K562 (cell line): ENCODE results near the gene TIGIT. TPM values are rescaled to one million over a fixed set of nuclear protein-coding genes. Genes with fewer than 3 reads are reported as not detected.

ENCODE experiments used
- ATAC-seq: fragments of 200-7000 bp; cut with Tn5 transposase; 3 replicates; pipeline ENCODE4 v1.9.1; 2020; ENCODE audit warnings: moderate library complexity
- BruUV-seq: library from RNA; stranded (reverse); fragments of 400-500 nt; replicated peaks from 2 replicates; lab custom pipeline; 2021; lab: Mats Ljungman, UMichigan
- CTCF ChIA-PET: fragments of 300-600 bp; formaldehyde crosslinking; extraction: SDS; loops from one replicate; lab custom pipeline; 2021; ENCODE audit warnings: low intra/inter-chr PET ratio; lab: Yijun Ruan, JAX
- POLR2A ChIA-PET: fragments of 300-600, 350-650 bp; sonication (Branson Sonifier 250); formaldehyde crosslinking; extraction: SDS; loops from one replicate; lab custom pipeline; 2021; ENCODE audit warnings: antibody characterized with exemption, inconsistent platforms; lab: Yijun Ruan, JAX
- DNase-seq, 4 experiments: peaks; one replicate each; pipeline versions ENCODE4 v3.0.0 to v3.0.0-alpha.2; 2011 to 2018; ENCODE audit warnings: low spot score in 3 of 4, mixed read lengths in 3 of 4; ENCODE audit errors: extremely low read depth in 1 of 4
- FAIRE-seq: peaks from 2 replicates; lab custom pipeline; 2011; peaks lifted over from hg19 to GRCh38; lab: Jason Lieb, UNC
- H2AFZ ChIP-seq: 2 replicates; pipeline ENCODE4 v1.6.0; 2011; ENCODE audit warnings: low read depth, low read length, control low read depth, inconsistent platforms
- H3K27ac ChIP-seq: fragments of 200-600 bp; 3 replicates; pipeline ENCODE4 v1.8.0; 2011; ENCODE audit warnings: low read depth, mild to moderate bottlenecking, control low read depth, inconsistent platforms, low read length, moderate library complexity, mixed read lengths; ENCODE audit errors: extremely low read depth
- H3K27me3 ChIP-seq, 2 experiments: fragments of 300-600 bp in 1 of 2; 2 replicates in 1 of 2; 3 replicates in 1 of 2; pipeline versions ENCODE4 v1.6.0 to v1.8.0; 2011; ENCODE audit warnings: inconsistent platforms in 2 of 2, low read length in 2 of 2, mild to moderate bottlenecking in 1 of 2, mixed read lengths in 1 of 2, moderate library complexity in 1 of 2; ENCODE audit not compliant: control insufficient read depth in 2 of 2, insufficient read depth in 2 of 2
- H3K36me3 ChIP-seq: fragments of 300-600 bp; 3 replicates; pipeline ENCODE4 v1.8.0; 2011; ENCODE audit warnings: mild to moderate bottlenecking, low read length, inconsistent platforms; ENCODE audit not compliant: control insufficient read depth, insufficient read depth
- H3K4me1 ChIP-seq, 2 experiments: fragments of 200-600 bp in 1 of 2; replicated peaks in 1 of 2; 2 replicates in 1 of 2; 3 replicates in 1 of 2; pipeline versions ENCODE4 v1.5.1 to v1.8.0; 2011; ENCODE audit warnings: inconsistent platforms in 2 of 2, low read length in 2 of 2, mild to moderate bottlenecking in 1 of 2, mixed read lengths in 1 of 2, moderate library complexity in 1 of 2; ENCODE audit not compliant: control insufficient read depth in 2 of 2, insufficient read depth in 2 of 2
- H3K4me2 ChIP-seq: 2 replicates; pipeline ENCODE4 v1.6.1; 2011; ENCODE audit warnings: low read length, control low read depth, inconsistent platforms, mixed read lengths; ENCODE audit not compliant: insufficient read depth
- H3K4me3 ChIP-seq: fragments of 200-600 bp; sonication (generic), shearing (Covaris generic); 2 replicates; pipeline ENCODE4 v1.5.1; 2016; ENCODE audit warnings: control low read depth, inconsistent platforms
- H3K79me2 ChIP-seq: fragments of 200-600 bp; 3 replicates; pipeline ENCODE4 v1.8.0; 2011; ENCODE audit warnings: low read length, inconsistent platforms; ENCODE audit not compliant: control insufficient read depth, insufficient read depth
- H3K9ac ChIP-seq, 2 experiments: 2 replicates each; pipeline versions ENCODE4 v1.6.0 to v1.6.1; 2011; ENCODE audit warnings: low read depth in 2 of 2, low read length in 2 of 2, control low read depth in 1 of 2, inconsistent platforms in 1 of 2, mild to moderate bottlenecking in 1 of 2, mixed read lengths in 1 of 2; ENCODE audit not compliant: insufficient read depth in 1 of 2
- H3K9me1 ChIP-seq: one replicate; pipeline ENCODE4 v1.6.0; 2011; ENCODE audit warnings: inconsistent platforms, mild to moderate bottlenecking, low read length, moderate library complexity; ENCODE audit not compliant: control insufficient read depth, insufficient read depth
- H3K9me3 ChIP-seq: replicated peaks from 2 replicates; pipeline ENCODE4 v1.5.1; 2011; ENCODE audit warnings: low read depth, low read length, inconsistent platforms; ENCODE audit not compliant: control insufficient read depth, insufficient read depth
- H4K20me1 ChIP-seq: replicated peaks from 2 replicates; pipeline ENCODE4 v1.6.1; 2011; ENCODE audit warnings: low read length, inconsistent platforms, mixed read lengths; ENCODE audit not compliant: control insufficient read depth, insufficient read depth
- CCAR2 ChIP-seq: fragments of 200-400 bp; formaldehyde crosslinking; IDR thresholded peaks from 2 replicates; pipeline ENCODE4 v1.6.1; 2017; ENCODE audit warnings: mild to moderate bottlenecking, low read depth, low read length
- CEBPB ChIP-seq: fragments of 450-650 bp; IDR thresholded peaks from 2 replicates; pipeline ENCODE4 v1.6.1; 2016; ENCODE audit warnings: missing genetic modification characterization, missing compliant biosample characterization
- CEBPG ChIP-seq, 3 experiments: fragments of 200-800 bp in 1 of 3; sonication (Bioruptor generic) in 1 of 3; sonication (generic) in 1 of 3; formaldehyde crosslinking in 1 of 3; IDR thresholded peaks in 2 of 3; conservative IDR thresholded peaks in 1 of 3; 2 replicates each; pipeline versions ENCODE4 v1.6.1 to v1.8.0; 2016 to 2022; ENCODE audit warnings: missing compliant biosample characterization in 2 of 3, missing genetic modification characterization in 2 of 3, mild to moderate bottlenecking in 1 of 3, missing genetic modification reagents in 1 of 3
- CREB5 ChIP-seq: fragments of 250-450 bp; sonication (Bioruptor Pico); IDR thresholded peaks from 2 replicates; pipeline ENCODE4 v1.5.0; 2020; ENCODE audit warnings: mild to moderate bottlenecking
- FOXJ2 ChIP-seq: fragments of 200-800 bp; sonication (Bioruptor generic); IDR thresholded peaks from 2 replicates; pipeline ENCODE4 v1.6.1; 2016; ENCODE audit warnings: missing genetic modification characterization, missing compliant biosample characterization
- HMGN3 ChIP-seq: IDR thresholded peaks from 2 replicates; pipeline ENCODE4 v1.6.1; 2011; ENCODE audit warnings: borderline replicate concordance, low read depth, mild to moderate bottlenecking, mixed read lengths, low read length; ENCODE audit not compliant: insufficient read length; ENCODE audit errors: extremely low read depth
- L3MBTL2 ChIP-seq: fragments of 450-650 bp; IDR thresholded peaks from 2 replicates; pipeline ENCODE4 v1.6.1; 2016; ENCODE audit warnings: mild to moderate bottlenecking, moderate library complexity
- NELFE ChIP-seq: IDR thresholded peaks from 2 replicates; pipeline ENCODE4 v1.6.1; 2011; ENCODE audit warnings: mild to moderate bottlenecking; ENCODE audit not compliant: insufficient read depth, insufficient read length
- PHF20 ChIP-seq: fragments of 450-650 bp; IDR thresholded peaks from 2 replicates; pipeline ENCODE4 v1.6.1; 2018; ENCODE audit not compliant: partially characterized antibody
- PHF8 ChIP-seq: fragments of 200-600 bp; sonication (generic); IDR thresholded peaks from 2 replicates; pipeline ENCODE4 v1.6.1; 2012; ENCODE audit warnings: mixed run types, mild to moderate bottlenecking, inconsistent platforms, low read length, moderate library complexity, borderline replicate concordance
- SMAD4 ChIP-seq: fragments of 250-450 bp; sonication (Bioruptor Pico); conservative IDR thresholded peaks from 2 replicates; pipeline ENCODE4 v1.8.0; 2021; ENCODE audit warnings: inconsistent platforms, mild to moderate bottlenecking, moderate library complexity
- SRF ChIP-seq, 2 experiments: fragments of 250-450, 450-650 bp in 1 of 2; sonication (Bioruptor Pico) in 1 of 2; sonication (generic) in 1 of 2; formaldehyde crosslinking; IDR thresholded peaks; 2 replicates each; pipeline versions ENCODE4 v1.5.0 to v1.5.1; 2020 to 2022; ENCODE audit warnings: mild to moderate bottlenecking in 1 of 2, missing genetic modification reagents in 1 of 2
- ZFP30 ChIP-seq: fragments of 250-450 bp; sonication (Bioruptor Pico); IDR thresholded peaks from 2 replicates; pipeline ENCODE4 v1.8.0; 2022; ENCODE audit warnings: moderate library complexity, mild to moderate bottlenecking, inconsistent platforms, borderline replicate concordance
- ZNF583 ChIP-seq: fragments of 250-450 bp; sonication (Bioruptor Pico); IDR thresholded peaks from 2 replicates; pipeline ENCODE4 v1.4.0; 2020
- ZNF584 ChIP-seq: fragments of 200-800 bp; sonication (Bioruptor generic); IDR thresholded peaks from 2 replicates; pipeline ENCODE4 v1.6.1; 2016; ENCODE audit warnings: low read depth, mild to moderate bottlenecking, missing genetic modification characterization, missing compliant biosample characterization
- WGBS: fragments of 100-300 bp; shearing (Covaris generic); methylation state at CpG from one replicate; pipeline ENCODE4 v1.1.6; 2016; ENCODE audit warnings: low coverage, mixed read lengths; ENCODE audit not compliant: insufficient coverage; ENCODE audit errors: missing lambda C conversion rate; 5-methylcytosine and 5-hydroxymethylcytosine counted together
- in situ Hi-C: fragments of 300-500 bp; cut with MboI; formaldehyde crosslinking; loops from 4 replicates; pipeline ENCODE4 v1.15.0; 2018; ENCODE audit warnings: inconsistent platforms, mixed read lengths
- intact Hi-C: fragments of 100-400 bp; cut with micrococcal nuclease; formaldehyde crosslinking; loops from 2 replicates; pipeline ENCODE4 v1.14.2; 2022
- polyA plus RNA-seq, 8 experiments: library from polyadenylated mRNA; depleted of rRNA in 4 of 8; stranded (reverse) in 5 of 8; unstranded in 3 of 8; fragments of >200 nt; fragmentation: Nextera tagmentation in 2 of 8; fragmentation: Illumina TruSeq in 1 of 8; extraction: Ambion mirVana in 2 of 8; extraction: Trizol in 1 of 8; gene quantifications; 2 replicates each; pipeline versions ENCODE4 v1.2.1 to v1.2.3, GENCODE V29; 2011 to 2014; ENCODE audit warnings: inconsistent platforms in 1 of 8, missing spikeins in 1 of 8
- total RNA-seq, 7 experiments: library from RNA; depleted of rRNA in 6 of 7; stranded (reverse); fragments of >200 nt in 6 of 7; fragmentation: Illumina TruSeq in 2 of 7; extraction: Trizol in 2 of 7; gene quantifications; 2 replicates each; pipeline versions ENCODE4 v1.2.1 to v1.2.3, GENCODE V29; 2011 to 2021; ENCODE audit warnings: low replicate concordance in 1 of 7
- TF ChIP-seq, protein P1 (sequence below), 2 experiments: fragments of 450-650 bp in 1 of 2; sonication (generic) in 1 of 2; formaldehyde crosslinking in 1 of 2; IDR thresholded peaks in 1 of 2; conservative IDR thresholded peaks in 1 of 2; 2 replicates each; pipeline versions ENCODE4 v1.6.1 to v1.8.1; 2016 to 2023; ENCODE audit warnings: mild to moderate bottlenecking in 2 of 2, moderate library complexity in 2 of 2, inconsistent platforms in 1 of 2, missing genetic modification reagents in 1 of 2
- TF ChIP-seq, protein P2 (sequence below): sonication (generic); formaldehyde crosslinking; IDR thresholded peaks from 2 replicates; pipeline ENCODE4 v1.8.0; 2022; ENCODE audit warnings: missing genetic modification reagents, mild to moderate bottlenecking, borderline replicate concordance

TIGIT gene
- total and polyA plus RNA-seq, 9 of the 15 experiments (the other 6 are each of a cell fraction or from before 2014, with no cell fraction given) = 0.11 TPM; not detected in 8

- Histone ChIP-seq H3K4me3 (no peak overlapping the region), H3K9me3 (no peaks in the 10 kb centered on the region), H2AFZ (no peak overlapping the region), H3K36me3 (no peaks in the 10 kb centered on the region), H3K27me3 (no peaks in the 10 kb centered on the region), H3K4me2 (no peak overlapping the region), H3K27ac (no peak overlapping the region), H4K20me1 (no peaks in the 10 kb centered on the region), H3K79me2 (no peaks in the 10 kb centered on the region), H3K4me1 (no peaks in the 10 kb centered on the region), H3K9ac (no peak overlapping the region), H3K9me1 (no peaks in the 10 kb centered on the region)
- in situ Hi-C loops = no loop called here
- BruUV-seq = no TSS peak
- intact Hi-C loops = no loop called here
- CTCF ChIA-PET = no interaction called here
- no peak for FAIRE-seq
- TF ChIP-seq L3MBTL2 (no peak), ZNF583 (CRISPR knock-in tag) (no peak), PHF20 (no peak), ZNF584 (CRISPR knock-in tag) (no peak), CEBPG (CRISPR knock-in tag; IDR thresholded peaks at IDR 0.05) (no peak), CEBPG (tag; conservative IDR thresholded peaks at IDR 0.05 in 1 of 2, IDR thresholded peaks at IDR 0.05 in 1 of 2) (peak in 1 of 2 experiments; percentile 66; a peak in 2 of 4 replicates), FOXJ2 (no peak), HMGN3 (no peak), ZFP30 (CRISPR knock-in tag) (no peak), CCAR2 (no peak), PHF8 (no peak), SRF (CRISPR knock-in tag; IDR thresholded peaks at IDR 0.05) (no peak), SMAD4 (CRISPR knock-in tag) (no peak), CREB5 (CRISPR knock-in tag) (no peak), CEBPB (0 out of 2 replicates have a peak, but pooled peaks have one; percentile 8), NELFE (no peak)
- TF ChIP-seq, protein P1, sequence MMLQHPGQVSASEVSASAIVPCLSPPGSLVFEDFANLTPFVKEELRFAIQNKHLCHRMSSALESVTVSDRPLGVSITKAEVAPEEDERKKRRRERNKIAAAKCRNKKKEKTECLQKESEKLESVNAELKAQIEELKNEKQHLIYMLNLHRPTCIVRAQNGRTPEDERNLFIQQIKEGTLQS (IDR thresholded peaks at IDR 0.05) = no peak
- TF ChIP-seq, protein P1 (CRISPR knock-in tag; conservative IDR thresholded peaks at IDR 0.05) = no peak
- TF ChIP-seq, protein P2, sequence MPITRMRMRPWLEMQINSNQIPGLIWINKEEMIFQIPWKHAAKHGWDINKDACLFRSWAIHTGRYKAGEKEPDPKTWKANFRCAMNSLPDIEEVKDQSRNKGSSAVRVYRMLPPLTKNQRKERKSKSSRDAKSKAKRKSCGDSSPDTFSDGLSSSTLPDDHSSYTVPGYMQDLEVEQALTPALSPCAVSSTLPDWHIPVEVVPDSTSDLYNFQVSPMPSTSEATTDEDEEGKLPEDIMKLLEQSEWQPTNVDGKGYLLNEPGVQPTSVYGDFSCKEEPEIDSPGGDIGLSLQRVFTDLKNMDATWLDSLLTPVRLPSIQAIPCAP (CRISPR knock-in tag) = no peak
- POLR2A ChIA-PET = no interaction called here
- ATAC-seq = no peak
- WGBS = 0% methylated on average over 3 of the region's 3 CpGs
- DNase-seq = no peak
Measured at GRCh38 chr3:114336857-114337256, 43.0 kb downstream of the TIGIT start.
